HG02759 (cell line): ENCODE measurements around the gene HS6ST1.
"Not testable (repeated sequence)": the region's sequence is repeated elsewhere in the genome, so short reads cannot be mapped to it uniquely, and the experiment has no call there.

Source experiments
- ATAC-seq: cut with Tn5 transposase; IDR thresholded peaks from one replicate; pipeline ENCODE4 v1.9.1; 2021; ENCODE audit warnings: mild to moderate bottlenecking, moderate library complexity; ENCODE audit not compliant: unreplicated experiment

Gene HS6ST1

DNA sequence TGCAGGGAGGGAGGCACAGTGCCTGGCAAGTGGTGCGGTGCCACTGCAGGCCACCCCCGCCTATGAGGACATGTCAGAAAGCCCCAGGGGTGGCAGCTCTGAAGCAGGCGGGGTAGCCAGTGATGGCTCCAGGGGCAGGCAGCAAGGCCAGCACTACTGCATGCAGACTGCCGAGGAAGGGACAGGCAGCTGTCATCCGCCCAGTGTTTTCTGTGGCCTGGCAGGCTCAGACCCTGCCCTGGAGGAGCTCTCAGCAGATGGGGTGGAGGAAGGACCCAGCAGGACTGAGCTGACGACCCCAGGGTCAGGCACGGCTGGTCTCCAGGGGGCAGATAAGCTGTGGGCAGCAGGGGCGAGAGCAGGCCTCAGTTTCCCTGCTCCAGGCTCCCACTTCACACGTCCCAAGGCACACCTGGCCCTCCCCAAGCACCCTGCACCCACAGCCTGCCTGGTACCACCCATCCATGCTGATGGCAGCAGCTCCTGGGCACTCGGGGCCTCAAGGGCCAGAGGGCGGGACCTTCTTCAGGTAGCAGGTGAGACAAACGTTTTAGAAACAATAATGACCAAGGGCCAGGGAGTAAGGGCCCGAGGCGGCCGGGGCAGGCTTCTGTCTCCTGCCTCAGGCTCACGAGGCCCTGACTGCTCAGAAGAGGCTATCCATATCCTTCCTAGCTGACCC is 48.5 kb downstream of the HS6ST1 start:
- no peak for ATAC-seq

DNA sequence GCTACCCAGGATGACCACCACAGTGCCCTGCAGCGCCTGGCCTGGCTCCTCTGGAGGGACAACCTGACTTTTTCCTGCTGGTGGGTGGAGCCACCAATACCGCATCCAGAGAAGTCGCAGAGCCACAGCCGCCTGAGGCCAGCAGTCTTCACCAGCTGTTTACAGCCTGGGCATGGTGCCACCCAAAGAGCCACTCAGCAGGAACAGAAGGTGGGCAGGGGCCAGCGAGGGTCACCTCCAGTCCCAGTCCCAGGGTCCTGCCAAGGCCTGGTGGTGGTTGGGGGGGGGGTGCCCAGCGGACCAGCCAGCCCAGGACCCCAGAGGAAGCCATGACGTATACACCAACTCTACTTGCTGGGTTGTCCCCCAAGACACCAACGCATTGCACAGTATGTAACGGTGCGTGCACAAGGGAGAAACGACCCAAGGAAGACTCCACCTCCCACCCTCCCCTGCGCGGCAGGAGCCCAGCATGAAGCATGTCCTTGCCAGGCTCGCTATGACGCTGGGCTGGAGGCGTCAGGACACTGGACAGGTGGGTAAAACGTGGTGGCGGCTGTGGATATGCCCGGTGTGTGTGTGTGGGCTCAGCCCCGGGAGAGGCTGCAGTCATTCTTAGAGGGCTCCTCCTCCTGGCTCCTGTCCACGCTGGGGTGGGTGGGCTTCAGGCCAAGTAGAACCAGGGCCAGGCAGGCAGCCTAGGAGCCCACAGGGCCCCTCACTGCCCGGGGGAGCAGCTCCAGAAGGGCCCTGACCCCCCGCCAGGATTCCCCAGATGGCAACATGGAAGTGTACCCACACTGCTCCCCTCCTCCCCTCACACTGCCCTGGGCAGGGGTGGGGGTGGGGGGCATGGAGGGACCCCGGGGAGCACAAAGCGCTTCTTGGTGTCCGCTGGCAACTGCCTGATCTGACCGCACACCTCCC is 49.3 kb downstream of the HS6ST1 start:
- ATAC-seq = no peak

DNA sequence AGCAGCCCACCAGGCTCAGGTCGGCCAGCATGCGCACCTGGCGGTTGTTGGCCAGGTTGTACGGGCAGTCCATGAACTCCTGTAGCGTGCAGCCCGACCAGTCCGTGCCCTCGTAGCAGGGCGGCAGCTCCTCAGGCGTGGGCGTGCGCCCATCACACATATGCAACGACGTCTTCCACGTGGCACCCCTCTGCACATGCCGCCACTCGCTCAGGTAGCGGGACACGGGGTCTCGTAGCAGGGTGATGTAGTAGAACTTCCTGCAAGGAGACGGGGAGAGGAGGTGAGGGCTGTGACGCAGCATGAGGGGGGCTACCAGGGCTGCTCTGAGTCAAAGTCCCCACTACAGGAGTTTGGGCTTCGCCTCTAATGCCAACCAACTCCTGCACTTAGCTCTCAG is 50.1 kb downstream of the HS6ST1 start:
- not testable (repeated sequence) for ATAC-seq

DNA sequence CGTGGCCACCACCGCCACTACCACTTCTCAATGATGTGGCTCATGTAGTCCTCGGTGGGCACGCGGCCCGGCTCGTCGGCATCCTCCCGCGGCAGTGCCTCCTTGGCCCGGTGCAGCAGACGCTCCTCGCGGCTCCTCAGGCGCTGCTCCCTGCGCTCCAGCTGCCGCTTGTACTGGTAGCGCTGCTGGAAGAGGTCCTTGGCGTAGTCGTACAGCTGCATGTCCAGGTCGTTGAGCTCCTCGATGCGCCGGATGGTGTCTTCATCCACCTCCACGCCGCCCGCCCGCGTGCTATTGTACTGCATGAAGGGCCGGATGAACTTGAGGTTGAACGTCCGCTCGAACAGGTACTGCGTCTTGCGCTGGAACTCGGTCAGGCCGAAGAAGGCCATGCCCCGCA is 50.5 kb downstream of the HS6ST1 start:
- not testable (repeated sequence) for ATAC-seq

DNA sequence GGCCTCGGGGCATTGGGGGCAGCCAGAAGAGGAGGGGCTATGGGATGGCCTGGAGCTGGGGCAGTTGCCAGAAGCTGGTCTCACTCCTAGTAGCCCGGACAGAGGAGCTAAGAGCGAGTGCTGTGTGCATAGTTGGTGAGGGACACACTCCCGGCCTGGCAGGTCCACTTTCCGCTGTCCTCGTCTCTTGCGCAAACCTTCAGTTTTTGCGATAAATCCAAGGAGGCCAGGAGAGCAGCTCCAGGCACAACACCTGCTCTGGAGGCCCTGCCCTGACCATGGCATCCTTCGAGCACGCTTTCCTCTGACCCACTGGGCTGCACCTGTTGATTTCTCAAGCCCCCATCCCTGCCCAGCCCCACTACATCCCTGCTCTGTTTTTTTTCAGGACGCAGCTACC is 51.0 kb downstream of the HS6ST1 start:
- ATAC-seq = not testable (repeated sequence)

DNA sequence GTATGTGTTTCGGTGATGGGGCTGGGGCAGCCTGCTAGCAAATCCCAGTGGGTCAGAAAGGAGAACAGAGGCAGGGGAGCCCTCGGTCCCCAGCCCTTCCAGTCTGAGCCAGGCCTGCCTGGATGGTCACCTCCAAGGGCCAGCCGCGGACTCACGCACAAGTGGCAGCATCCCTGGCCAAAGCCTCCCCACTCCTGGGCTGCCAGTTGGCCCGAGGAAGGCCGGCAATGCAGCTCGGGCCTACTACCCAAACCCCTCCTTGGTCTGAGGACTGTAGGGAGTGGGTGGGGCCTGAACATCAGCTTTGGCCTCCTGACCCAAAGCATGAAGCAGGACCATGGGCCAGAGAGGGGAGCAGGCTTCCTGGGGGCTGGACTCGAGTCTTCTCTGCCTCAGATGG is 51.5 kb downstream of the HS6ST1 start:
- not testable (repeated sequence) for ATAC-seq

DNA sequence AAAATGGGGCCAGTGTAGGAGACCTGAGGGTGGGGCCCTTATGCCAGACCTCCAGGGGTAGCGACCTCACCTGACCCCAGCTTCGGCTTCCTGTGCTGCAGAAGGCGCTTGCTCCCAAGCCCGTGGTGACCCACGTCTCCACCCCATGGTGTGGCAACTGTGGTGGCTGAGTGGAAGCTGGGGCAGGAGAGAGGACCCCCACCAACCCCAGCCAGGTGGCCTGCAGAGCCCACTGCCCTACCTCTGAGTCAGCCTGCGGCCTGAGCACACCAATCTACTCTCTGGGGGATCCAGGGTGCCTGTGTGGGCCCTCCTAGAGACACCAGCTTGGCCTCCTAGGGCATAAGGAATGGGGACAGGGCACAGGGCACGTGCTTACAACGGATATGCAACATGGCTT is 52.2 kb downstream of the HS6ST1 start:
- ATAC-seq = not testable (repeated sequence)

DNA sequence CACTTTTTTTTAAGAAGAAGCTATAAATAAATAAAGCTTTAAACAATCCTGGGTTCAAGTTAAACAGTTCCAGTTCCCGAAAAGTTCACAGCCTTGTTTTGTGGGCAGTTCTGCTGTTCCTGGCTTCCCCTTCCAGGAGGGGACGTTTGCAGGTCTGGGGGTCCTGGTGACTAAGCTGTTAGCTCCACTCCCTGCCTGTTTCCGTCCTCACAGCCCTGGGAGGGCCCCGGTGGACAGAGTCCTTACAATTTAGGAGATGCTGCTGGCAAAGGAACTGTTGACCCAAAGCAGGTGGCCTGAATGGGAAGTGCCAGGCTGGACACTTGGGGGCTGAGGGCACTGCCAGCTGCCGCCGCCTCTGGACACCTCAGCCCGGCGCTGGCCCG is 53.1 kb downstream of the HS6ST1 start:
- not testable (repeated sequence) for ATAC-seq

DNA sequence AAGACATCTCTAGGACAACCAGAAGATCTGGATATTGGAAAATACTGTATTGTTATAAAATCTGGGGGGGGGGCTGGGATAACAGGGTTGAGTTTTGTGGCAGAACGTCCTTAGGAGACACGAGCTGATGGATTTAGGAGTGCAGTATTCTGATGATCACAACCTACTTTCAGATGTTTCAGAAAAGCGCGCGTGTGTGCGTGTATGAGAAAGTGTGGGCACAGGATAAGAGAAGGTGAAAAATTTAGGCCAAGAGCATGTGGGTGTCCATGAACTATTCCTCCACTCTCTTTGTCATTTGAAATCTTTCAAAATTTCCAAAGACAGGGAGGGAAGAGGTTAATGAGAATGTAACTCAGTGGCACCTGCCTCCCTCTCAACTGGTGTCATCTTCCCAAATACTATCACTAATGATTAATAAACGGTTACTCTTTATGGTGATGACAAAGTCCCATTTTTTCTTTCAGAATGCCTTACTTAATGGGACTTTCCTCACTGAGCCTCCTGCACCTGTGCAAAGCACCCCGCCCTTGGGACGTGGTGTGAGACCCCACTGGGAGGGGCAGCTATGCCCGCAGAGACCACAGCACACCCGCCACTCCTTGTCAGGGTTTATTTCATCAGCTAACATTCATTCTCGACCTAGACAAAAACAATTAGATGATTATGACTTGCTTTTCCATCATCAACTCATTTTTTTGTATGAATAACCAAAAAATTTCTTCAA is 53.6 kb downstream of the HS6ST1 start:
- ATAC-seq = no peak

DNA sequence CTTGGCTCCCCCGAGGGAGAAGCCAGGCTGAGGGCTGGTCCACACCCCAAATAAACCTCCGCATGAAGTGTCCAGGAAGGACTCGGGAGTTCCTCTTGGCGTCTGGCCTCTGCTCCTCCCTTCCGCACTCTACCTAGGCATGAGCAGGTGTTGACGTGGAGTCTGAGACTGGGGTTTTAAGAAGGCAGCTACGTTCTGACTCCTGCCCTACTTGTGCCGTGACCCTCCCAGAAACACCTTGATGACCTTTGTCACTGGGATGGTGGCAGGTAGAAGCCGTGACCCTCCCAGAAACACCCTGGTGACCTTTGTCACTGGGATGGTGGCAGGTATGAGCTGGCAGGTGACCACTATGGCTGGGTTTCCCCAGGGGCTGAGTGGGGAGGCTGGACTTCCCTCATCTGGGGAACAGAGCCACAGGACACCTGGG is 54.8 kb downstream of the HS6ST1 start:
- no peak for ATAC-seq

DNA sequence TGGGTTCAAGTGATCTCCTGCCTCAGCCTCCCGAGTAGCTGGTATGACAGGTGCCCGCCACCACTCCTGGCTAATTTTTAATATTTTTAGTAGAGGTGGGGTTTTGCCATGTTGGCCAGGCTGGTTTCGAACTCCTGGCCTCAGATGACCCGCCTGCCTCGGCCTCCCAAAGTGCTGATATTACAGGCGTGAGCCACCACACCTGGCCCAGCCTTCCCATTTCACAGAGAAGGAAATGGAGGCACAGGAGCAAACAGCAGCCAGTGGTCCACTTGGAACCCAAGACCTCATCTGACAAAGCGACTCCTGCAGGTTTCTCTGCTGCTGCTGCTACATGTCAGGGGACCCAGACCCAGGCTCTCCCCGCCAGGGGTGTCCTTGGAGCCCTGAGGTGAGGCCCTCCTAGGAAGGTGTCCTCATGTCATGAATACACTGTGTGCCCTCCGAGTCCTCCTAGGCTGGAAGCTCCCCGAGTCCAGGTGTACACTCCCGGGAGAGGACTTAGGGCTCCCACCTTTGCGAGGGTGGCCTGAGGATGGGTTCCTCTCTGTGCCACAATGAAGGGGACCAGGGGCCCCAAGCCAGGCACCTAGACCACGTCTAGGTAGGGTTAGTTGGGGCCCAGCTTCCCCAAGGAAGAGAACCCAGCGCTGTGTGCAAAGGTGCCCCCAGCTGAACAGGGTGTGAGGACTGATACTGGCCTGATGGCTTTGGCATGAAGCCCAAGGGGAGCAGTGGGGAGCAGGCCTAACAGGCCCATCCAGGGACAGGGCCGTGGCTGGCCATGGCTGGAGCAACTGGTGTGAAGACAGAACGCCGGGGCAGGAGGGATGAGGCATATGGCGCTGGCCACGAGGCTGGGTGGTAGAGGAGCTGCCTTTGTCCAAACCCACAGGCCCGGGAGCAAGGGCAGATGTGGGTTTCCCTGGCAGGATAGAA is 56.1 kb downstream of the HS6ST1 start:
- no peak for ATAC-seq

DNA sequence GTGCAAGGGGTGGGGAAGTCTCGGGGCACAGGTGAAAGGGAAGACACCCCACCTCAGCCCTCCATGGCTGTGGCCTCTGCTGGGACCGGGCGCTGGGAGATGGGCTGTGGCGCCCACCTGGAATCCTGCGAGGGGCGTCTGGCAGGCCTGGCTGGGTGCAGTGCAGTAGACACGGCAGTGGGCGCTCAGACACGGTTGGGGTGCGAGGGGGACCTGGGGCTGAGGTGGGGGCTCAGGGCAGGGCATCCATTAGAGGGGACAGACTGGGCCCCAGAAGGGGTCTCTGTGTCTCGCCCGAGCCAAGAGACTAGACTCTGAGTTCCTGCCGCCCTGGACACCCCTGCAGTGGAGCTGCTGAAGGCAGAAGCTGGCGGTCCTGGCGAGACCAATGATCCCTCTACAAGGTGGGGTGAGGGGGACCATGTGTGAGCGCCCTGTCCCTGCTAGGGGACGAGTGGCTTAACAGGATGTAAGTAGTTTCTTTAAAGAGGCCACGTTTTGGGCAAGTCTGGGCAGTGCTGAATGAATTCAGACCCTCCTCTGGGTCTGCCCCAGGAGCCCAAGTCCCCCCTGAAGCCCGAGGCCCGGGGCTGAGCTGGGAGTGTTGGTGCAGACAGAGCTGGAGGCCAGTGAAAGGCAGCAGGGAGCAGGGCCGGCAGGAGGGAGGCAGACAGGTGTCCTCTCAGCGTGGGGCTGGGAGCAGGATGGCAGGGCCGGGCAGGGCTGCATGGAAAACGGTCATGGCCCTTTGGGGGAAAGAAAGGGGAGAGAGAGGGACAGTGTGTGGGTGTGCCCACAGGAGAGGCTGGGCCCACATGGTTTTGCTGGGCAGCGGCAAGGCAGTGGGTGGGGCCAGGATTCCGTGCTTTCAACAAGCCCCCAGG is 57.2 kb downstream of the HS6ST1 start:
- ATAC-seq = no peak

DNA sequence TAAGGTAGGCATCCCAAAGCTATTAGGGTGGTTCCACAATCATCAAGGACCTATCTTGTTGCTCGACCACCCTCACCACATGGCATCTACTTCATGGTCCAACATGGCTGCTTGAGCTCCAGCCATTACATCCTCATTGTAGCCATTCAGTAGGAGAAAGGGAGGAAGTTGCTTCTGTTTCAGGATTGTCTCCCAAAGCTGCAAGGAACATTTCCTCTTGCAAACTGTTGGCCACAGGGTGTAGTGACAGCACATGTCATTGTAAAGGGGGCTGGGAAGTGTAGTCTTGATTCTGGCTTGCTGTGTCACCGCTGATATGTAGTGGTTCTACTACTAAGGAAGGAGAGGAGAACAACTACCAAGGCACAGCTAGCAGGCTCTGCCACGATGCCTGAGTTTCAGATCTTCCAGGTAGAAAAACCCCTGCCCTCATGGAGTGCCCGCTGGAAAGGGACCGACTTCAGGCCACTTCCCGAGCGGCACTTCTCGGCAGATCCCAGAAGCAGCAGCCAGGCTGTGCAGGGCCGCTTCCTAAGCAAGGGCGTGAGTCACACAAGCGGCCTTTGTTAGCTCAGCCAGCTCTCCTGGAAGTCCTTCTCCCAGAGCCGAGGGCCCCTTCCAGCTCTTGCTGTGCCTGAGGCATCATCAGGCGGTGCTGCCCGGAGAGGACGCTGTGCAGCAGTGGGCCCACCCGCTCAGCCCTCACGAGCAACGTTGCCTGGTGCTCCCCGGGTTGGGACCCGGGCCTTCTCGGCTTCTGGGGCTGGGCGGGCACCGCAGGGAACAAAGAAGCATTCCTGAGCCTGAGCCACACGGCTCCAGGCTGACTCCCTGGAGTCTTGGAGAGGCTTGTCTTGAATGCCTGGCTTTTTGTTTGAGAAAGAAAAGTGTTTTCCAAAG is 58.2 kb downstream of the HS6ST1 start:
- ATAC-seq = no peak

DNA sequence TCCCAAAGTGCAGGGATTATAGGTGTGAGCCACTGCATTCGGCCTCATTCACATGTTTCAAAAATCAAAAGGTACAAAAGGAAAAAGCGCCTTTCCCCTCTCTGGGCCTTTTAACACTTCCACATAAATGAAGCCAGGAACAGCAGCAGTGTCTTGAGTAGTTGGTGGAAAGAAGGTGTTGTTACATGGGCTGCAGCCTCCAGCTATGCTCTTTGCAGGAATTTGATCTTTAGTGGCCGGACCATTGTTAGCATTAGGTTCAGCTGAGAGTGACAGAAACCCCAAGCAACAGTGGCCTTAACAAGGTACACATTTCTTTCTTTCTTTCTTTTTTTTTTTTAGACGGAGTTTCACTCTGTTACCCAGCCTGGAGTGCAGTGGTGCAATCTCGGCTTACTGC is 59.1 kb downstream of the HS6ST1 start:
- no peak for ATAC-seq

DNA sequence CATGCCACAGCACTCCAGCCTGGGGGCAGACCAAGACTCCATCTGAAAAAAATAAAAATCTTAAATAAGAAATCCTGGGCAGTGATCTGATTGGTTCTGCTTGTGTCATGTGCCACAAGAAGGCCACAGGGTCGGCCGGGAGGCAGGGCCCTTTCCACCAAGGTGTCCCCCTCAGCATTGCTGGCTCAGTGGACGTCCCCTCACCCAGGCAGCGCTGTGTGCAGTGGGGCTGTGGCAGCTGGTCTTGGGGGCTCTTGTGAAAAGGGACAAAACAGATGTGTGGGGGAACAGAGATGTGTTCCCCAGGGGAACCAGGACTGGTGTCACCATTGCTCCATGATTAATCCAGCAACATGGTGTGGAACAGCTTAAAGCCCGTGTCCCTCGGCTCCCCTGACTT is 60.5 kb downstream of the HS6ST1 start:
- no peak for ATAC-seq

DNA sequence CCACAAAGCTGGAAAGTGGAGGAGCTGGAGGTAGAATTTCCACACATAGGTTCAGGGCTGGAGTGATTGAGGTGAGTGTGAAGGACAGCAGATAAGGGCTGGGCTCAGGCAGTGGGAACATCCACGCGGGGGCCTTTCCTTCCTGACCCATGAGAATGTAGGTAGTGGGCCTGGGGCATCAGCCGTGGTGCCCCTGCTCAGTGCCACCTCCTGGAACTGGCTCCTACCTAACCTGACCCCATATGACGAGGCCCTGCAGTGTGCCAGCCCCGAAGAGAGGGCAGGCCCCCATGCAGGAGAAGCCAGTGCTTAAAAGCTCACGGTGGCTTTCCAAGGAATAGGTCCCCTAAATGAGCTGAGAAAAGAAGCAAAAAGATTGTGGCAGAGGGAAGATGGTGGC is 66.2 kb downstream of the HS6ST1 start:
- no peak for ATAC-seq

DNA sequence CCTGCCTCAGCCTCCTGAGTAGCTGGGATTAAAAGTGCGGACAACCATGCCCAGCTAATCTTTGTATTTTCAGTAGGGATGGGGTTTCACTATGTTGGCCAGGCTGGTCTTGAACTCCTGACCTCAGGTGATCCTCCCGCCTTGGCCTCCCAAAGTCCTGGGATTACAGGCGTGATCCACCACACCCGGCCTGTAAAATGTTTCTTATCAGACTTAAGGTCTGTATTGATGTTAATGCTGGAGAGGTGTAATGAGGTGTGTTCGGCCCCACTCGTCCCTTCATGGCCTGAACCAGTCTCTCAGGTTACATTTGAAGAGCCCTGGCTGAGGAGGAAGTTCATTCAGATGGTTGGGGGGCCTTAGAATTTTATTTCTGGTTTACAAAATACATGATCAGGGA is 66.6 kb downstream of the HS6ST1 start:
- ATAC-seq = not testable (repeated sequence)

DNA sequence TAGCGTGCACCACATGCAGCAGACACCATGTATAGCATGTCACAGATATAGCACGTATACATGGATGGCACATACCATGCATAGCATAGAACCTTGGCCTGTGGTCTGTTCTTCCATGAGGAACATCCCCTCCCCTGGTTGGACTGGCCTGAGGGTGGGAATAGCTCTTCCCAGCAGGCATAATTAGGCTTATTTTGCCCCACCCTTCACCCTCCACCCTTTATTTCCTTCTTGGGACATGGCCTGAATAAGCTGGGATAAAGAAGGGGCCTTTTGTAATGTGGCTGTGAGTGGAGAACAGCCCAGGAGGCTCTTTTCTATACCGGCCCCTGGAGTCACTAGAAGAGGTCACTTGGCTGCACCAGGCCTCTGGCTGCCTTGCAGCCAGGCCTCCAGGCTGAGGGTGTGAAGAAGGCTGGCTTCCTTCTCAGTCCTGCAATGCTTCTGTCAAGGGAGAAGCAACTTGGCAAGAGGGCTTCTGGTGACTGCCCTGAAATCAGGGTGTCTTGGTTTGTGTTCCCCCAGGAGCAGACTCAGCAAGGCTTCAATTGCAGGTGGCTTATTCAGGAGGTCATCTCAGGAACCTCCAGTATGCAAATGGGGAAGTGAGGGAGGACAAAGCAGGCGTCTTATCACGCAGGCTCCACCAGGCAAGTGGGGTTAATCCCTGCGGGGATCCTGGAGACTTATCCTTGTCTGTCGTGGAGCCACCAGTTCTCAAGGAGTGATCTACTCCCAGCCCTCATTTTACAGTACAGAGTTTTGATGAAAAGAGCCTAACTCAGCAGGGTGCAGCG is 68.2 kb downstream of the HS6ST1 start:
- ATAC-seq = no peak
